BE2C (cell line): Measurements from ENCODE around the gene AHRR.
"Not testable (repeated sequence)": the region's sequence is repeated elsewhere in the genome, so short reads cannot be mapped to it uniquely, and the experiment has no call there.

Source experiments
- DNase-seq: peaks from one replicate; pipeline ENCODE4 v3.0.0-alpha.2; 2020
- H3K27me3 ChIP-seq: fragments of 250-450 bp; sonication (Bioruptor Pico); 2 replicates; pipeline ENCODE4 v1.5.1; 2020; ENCODE audit warnings: mild to moderate bottlenecking
- H3K36me3 ChIP-seq: fragments of 250-450 bp; sonication (Bioruptor Pico); 2 replicates; pipeline ENCODE4 v1.5.1; 2020; ENCODE audit warnings: mild to moderate bottlenecking
- H3K4me1 ChIP-seq: fragments of 250-450 bp; sonication (Bioruptor Pico); 2 replicates; pipeline ENCODE4 v1.5.1; 2020
- H3K4me3 ChIP-seq: 2 replicates; pipeline ENCODE4 v1.5.1; 2011; ENCODE audit warnings: low read depth, low read length
- H3K9me3 ChIP-seq: fragments of 250-450 bp; sonication (Bioruptor Pico); 2 replicates; pipeline ENCODE4 v1.5.1; 2020
- TF ChIP-seq, protein P1 (sequence below): IDR thresholded peaks from 2 replicates; pipeline ENCODE4 v1.5.1; 2012; ENCODE audit warnings: mild to moderate bottlenecking, low read depth, low read length

Gene AHRR

DNA sequence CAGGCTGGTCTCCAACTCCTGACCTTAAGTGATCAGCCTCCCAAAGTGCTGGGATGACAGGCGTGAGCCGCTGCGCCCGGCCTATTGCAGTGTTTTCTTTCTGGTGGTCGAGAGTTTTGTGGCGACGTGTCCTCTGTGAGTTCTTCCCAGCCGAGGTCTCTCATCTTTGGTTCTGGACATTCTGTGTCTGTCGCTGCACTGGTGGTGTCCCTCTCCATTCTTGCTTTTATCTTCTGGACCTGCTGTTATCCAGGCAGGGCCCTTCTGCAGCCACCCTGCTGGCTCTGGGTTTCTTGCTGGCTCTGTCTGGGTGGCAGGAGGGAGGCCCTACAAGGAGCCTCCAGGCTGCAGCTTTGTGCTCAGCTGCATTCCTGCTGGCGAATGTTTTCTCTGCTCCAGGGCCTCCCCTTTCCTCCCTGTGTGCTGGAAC is 72.3 kb downstream of the AHRR start:
- TF ChIP-seq, protein P1, sequence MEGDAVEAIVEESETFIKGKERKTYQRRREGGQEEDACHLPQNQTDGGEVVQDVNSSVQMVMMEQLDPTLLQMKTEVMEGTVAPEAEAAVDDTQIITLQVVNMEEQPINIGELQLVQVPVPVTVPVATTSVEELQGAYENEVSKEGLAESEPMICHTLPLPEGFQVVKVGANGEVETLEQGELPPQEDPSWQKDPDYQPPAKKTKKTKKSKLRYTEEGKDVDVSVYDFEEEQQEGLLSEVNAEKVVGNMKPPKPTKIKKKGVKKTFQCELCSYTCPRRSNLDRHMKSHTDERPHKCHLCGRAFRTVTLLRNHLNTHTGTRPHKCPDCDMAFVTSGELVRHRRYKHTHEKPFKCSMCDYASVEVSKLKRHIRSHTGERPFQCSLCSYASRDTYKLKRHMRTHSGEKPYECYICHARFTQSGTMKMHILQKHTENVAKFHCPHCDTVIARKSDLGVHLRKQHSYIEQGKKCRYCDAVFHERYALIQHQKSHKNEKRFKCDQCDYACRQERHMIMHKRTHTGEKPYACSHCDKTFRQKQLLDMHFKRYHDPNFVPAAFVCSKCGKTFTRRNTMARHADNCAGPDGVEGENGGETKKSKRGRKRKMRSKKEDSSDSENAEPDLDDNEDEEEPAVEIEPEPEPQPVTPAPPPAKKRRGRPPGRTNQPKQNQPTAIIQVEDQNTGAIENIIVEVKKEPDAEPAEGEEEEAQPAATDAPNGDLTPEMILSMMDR: no peak
- H3K4me1 ChIP-seq: no peaks in the 10 kb centered on the region
- no peak for DNase-seq

GRCh38 chr5:394671-395155 is 73.2 kb downstream of the AHRR start:
- no peaks in the 10 kb centered on the region for H3K27me3 ChIP-seq
- no peaks in the 10 kb centered on the region for H3K36me3 ChIP-seq
- H3K4me1 ChIP-seq: no peaks in the 10 kb centered on the region
- DNase-seq: no peak
- no peaks in the 10 kb centered on the region for H3K9me3 ChIP-seq
- no peak overlapping the region for H3K4me3 ChIP-seq
- TF ChIP-seq, protein P1: no peak

More for the DNA sequence above, 72.3 kb downstream of the AHRR start:
- Histone ChIP-seq H3K36me3 (no peaks in the 10 kb centered on the region), H3K9me3 (no peaks in the 10 kb centered on the region), H3K27me3 (no peaks in the 10 kb centered on the region), H3K4me3 (no peak overlapping the region)

GRCh38 chr5:395156-395920 is 73.8 kb downstream of the AHRR start:
- Histone ChIP-seq H3K4me1 (no peaks in the 10 kb centered on the region), H3K36me3 (no peaks in the 10 kb centered on the region), H3K27me3 (no peaks in the 10 kb centered on the region), H3K4me3 (no peak overlapping the region), H3K9me3 (no peaks in the 10 kb centered on the region)
- DNase-seq: no peak
- TF ChIP-seq, protein P1: no peak

GRCh38 chr5:395921-396530 is 74.5 kb downstream of the AHRR start:
- no peak overlapping the region for H3K4me3 ChIP-seq
- no peaks in the 10 kb centered on the region for H3K27me3 ChIP-seq
- DNase-seq: no peak
- no peaks in the 10 kb centered on the region for H3K4me1 ChIP-seq
- H3K36me3 ChIP-seq: no peaks in the 10 kb centered on the region
- H3K9me3 ChIP-seq: no peaks in the 10 kb centered on the region
- TF ChIP-seq, protein P1: no peak

DNA sequence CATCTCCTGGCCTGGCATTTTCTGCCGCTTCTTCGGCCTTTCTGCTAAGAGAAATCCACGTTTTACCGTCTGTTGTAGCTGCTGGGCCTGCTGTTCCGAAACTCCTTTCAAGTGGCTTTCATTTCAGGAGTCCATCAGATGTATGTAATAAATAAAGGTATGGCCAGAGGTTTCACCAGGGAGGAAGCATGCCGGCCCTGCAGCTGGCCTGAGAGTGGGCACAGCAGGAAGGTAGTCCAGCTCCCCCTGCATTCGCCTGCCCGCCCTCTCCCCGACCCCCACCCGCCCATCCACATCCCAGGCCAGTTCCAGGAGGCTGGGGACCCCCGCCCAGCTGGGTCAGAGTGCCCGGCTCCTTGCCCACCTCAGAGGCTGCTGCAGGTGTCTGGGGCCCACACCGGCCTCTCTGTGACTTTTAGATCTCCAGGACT is 75.0 kb downstream of the AHRR start:
- TF ChIP-seq, protein P1: no peak
- no peaks in the 10 kb centered on the region for H3K27me3 ChIP-seq
- no peaks in the 10 kb centered on the region for H3K4me1 ChIP-seq
- no peak for DNase-seq
- no peaks in the 10 kb centered on the region for H3K36me3 ChIP-seq
- no peak overlapping the region for H3K4me3 ChIP-seq
- no peaks in the 10 kb centered on the region for H3K9me3 ChIP-seq

DNA sequence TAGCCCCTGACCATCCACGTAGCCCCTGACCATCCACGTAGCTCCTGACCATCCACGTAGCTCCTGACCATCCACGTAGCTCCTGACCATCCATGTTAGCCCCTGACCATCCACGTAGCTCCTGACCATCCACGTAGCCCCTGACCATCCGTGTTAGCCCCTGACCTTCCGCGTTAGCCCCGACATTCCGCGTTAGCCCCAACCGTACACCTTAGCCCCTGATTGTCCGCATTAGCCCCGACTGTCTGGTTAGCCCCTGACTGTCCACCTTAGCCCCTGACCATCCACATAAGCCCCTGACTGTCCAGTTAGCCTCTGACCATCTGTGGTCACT is 76.6 kb downstream of the AHRR start:
- not testable (repeated sequence) for H3K4me1 ChIP-seq, DNase-seq, H3K4me3 ChIP-seq, H3K27me3 ChIP-seq, H3K9me3 ChIP-seq, H3K36me3 ChIP-seq
